Heart right ventricle (tissue), 16 donors: ENCODE measurements around the gene CKMT1B. TPM values are rescaled to one million over a fixed set of nuclear protein-coding genes. Genes with fewer than 3 reads are reported as not detected.
"Not testable (repeated sequence)": the region's sequence is repeated elsewhere in the genome, so short reads cannot be mapped to it uniquely, and the experiment has no call there.

Experiments
- ATAC-seq, 8 donors: fragments of 200-7000 bp; cut with Tn5 transposase; one replicate each; pipeline ENCODE4 v1.9.1; 2020; ENCODE audit warnings: mild to moderate bottlenecking in 8 of 8, moderate library complexity in 8 of 8, moderate number of reproducible peaks in 1 of 8
- DNase-seq, 2 donors: peaks; one replicate each; pipeline ENCODE4 v3.0.0-alpha.2; 2020
- H3K27ac ChIP-seq, 10 donors: fragments of 200-600 bp; sonication (generic) in 2 of 10; one replicate each; pipeline versions ENCODE4 v1.5.0 to v1.8.0; 2020 to 2022; ENCODE audit warnings: mild to moderate bottlenecking in 3 of 10
- H3K27me3 ChIP-seq, 7 donors: fragments of 200-600 bp; one replicate each; pipeline ENCODE4 v1.8.0; 2021 to 2022; ENCODE audit warnings: mild to moderate bottlenecking in 2 of 7
- H3K36me3 ChIP-seq, 9 donors: fragments of 200-600 bp; sonication (generic) in 1 of 9; one replicate each; pipeline versions ENCODE4 v1.5.0 to v1.8.0; 2020 to 2022; ENCODE audit warnings: mild to moderate bottlenecking in 2 of 9
- H3K4me1 ChIP-seq, 9 donors: fragments of 200-600 bp; sonication (generic) in 1 of 9; one replicate each; pipeline versions ENCODE4 v1.5.0 to v1.8.0; 2020 to 2022; ENCODE audit warnings: mild to moderate bottlenecking in 4 of 9
- H3K4me3 ChIP-seq, 10 donors: fragments of 200-600 bp; sonication (generic) in 2 of 10; one replicate each; pipeline versions ENCODE4 v1.5.0 to v1.8.0; 2020 to 2022; ENCODE audit warnings: mild to moderate bottlenecking in 7 of 10, moderate library complexity in 2 of 10
- H3K9me3 ChIP-seq, 11 donors: fragments of 200-600 bp in 10 of 11; sonication (generic) in 2 of 11; one replicate each; pipeline versions ENCODE4 v1.5.0 to v1.8.0; 2013 to 2022; ENCODE audit warnings: mild to moderate bottlenecking in 2 of 11, control low read depth in 1 of 11, moderate library complexity in 1 of 11
- CTCF ChIP-seq, 9 donors: fragments of 200-600 bp; sonication (generic) in 2 of 9; IDR thresholded peaks; one replicate each; pipeline versions ENCODE4 v1.5.0 to v1.8.0; 2021 to 2022; ENCODE audit warnings: antibody characterized with exemption in 9 of 9, mild to moderate bottlenecking in 5 of 9, moderate library complexity in 1 of 9
- WGBS, 2 donors: extraction: QIAGEN DNeasy Blood & Tissue Kit; methylation state at CpG; one replicate each; pipeline ENCODE4 v1.1.7; 2013; ENCODE audit warnings: inconsistent platforms in 1 of 2; 5-methylcytosine and 5-hydroxymethylcytosine counted together
- intact Hi-C, 10 donors: fragments of 100-400 bp; cut with DNase I; formaldehyde crosslinking; loops; one replicate each; pipeline versions ENCODE4 v1.11.1 to v1.14.2; 2022
- polyA plus RNA-seq, 2 donors: library from polyadenylated mRNA; stranded (reverse); fragments of 200-250 nt; gene quantifications; one replicate each; pipeline ENCODE4 v1.2.3, GENCODE V29; 2013
- total RNA-seq, 10 donors: library from RNA; stranded (reverse); fragmentation: NEBNext Ultra II Directional in 3 of 10; extraction: Animal tissue kit (Norgen Biotek cat#: 25700) in 3 of 10; gene quantifications; one replicate each; pipeline versions ENCODE4 v1.2.1 to v1.2.4, GENCODE V29; 2021 to 2023
- donor health status: Arrhythmogenic right ventricular cardiomyopathy.
- donor health status: ischemic (EF 13 %, LVEDD 7.1; RV severe dilation, severe dysfunction).
- donor health status: healthy with polysubstance abuse.
- donor health status: DM: no; HTN: yes; CAD: no.
- donor health status: DM: no; HTN: no; CAD: no.
- donor health status: ischemic (EF 25% LVEDD 6.9; RV normal size, moderate dysfunction).
- donor health status: ischemic (EF 25% LVEDD 5.7; RV mildly dilated, moderate dysfunction).
- donor health status: healthy.
- donor health status: DM: yes; HTN: yes; CAD: no.
- donor health status: Ischemic cardiomyopathy.
- donor health status: ischemic (EF 35%, LVEDD 5.7; RV mildly dilated, moderate dysfunction).
- donor health status: nonischemic (EF 11% LVEDD 7.7; RV severe dilation, severe dysfunction).
- donor health status: DM: yes; HTN: yes; CAD: no.
- donor health status: PGD.
- donor health status: ischemic (EF 29% LVEDD 5.4; RV normal size, mild dysfunction).
- donor health status: nonischemic (EF 23%, LVEDD 6.1; RV moderate dilation, normal function).

CKMT1B gene
- total and polyA plus RNA-seq, 12 donors: 0.26 to 1.6 (median 0.59) TPM; not detected in 5

- H3K9me3 ChIP-seq: peaks cover 0 to 9% (median 0%) of the 10 kb centered on the region in 11 donors
- TF ChIP-seq CTCF (IDR thresholded peaks at IDR 0.05): no peak
Measured at GRCh38 chr15:43550527-43551363, 43.1 kb upstream of the CKMT1B start.

GRCh38 chr15:43552256-43552655 lies 41.6 kb upstream of the CKMT1B start:
- 95% methylated on average over 4 of the region's 4 CpGs for WGBS, 2 donors
- peaks cover 0 to 55% (median 12%) of the 10 kb centered on the region in 9 donors for H3K36me3 ChIP-seq
- intact Hi-C loops: no loop called here

More at GRCh38 chr15:43550527-43551363, 43.1 kb upstream of the CKMT1B start:
- Histone ChIP-seq H3K4me3 (no peak overlapping the region), H3K27me3 (no peaks in the 10 kb centered on the region), H3K27ac (peak overlapping the region in 1 of 10 donors; percentile 41), H3K4me1 (peaks cover 0 to 5% (median 0%) of the 10 kb centered on the region in 9 donors), H3K36me3 (peaks cover 0 to 45% (median 3%) of the 10 kb centered on the region in 9 donors)
- intact Hi-C loops: no loop called here
- DNase-seq (no peak), ATAC-seq (peak in 3 of 8 donors; percentile 46 to 70 (median 65))
- WGBS, 2 donors: 64 to 70% methylated on average over 10 of the region's 10 CpGs

GRCh38 chr15:43552986-43553385 lies 40.8 kb upstream of the CKMT1B start:
- DNase-seq (no peak), ATAC-seq (no peak)
- H3K4me3 ChIP-seq: no peak overlapping the region
- 81% methylated on average over 2 of the region's 2 CpGs for WGBS, 2 donors
- no peak overlapping the region for H3K27ac ChIP-seq
- H3K27me3 ChIP-seq: no peaks in the 10 kb centered on the region
- peaks cover 0 to 1% (median 0%) of the 10 kb centered on the region in 11 donors for H3K9me3 ChIP-seq
- peaks cover 0 to 62% (median 9%) of the 10 kb centered on the region in 9 donors for H3K36me3 ChIP-seq
- intact Hi-C loops: no loop called here
- H3K4me1 ChIP-seq: peaks cover 0 to 5% (median 0%) of the 10 kb centered on the region in 9 donors
- TF ChIP-seq CTCF (IDR thresholded peaks at IDR 0.05): no peak

More at GRCh38 chr15:43552256-43552655, 41.6 kb upstream of the CKMT1B start:
- Histone ChIP-seq H3K27me3 (no peaks in the 10 kb centered on the region), H3K4me3 (no peak overlapping the region), H3K4me1 (peaks cover 0 to 5% (median 0%) of the 10 kb centered on the region in 9 donors), H3K9me3 (peaks cover 0 to 8% (median 0%) of the 10 kb centered on the region in 11 donors), H3K27ac (no peak overlapping the region)
- DNase-seq (no peak), ATAC-seq (no peak)
- TF ChIP-seq CTCF (IDR thresholded peaks at IDR 0.05): no peak

- H3K27ac ChIP-seq, intact Hi-C loops, H3K27me3 ChIP-seq, H3K9me3 ChIP-seq, ATAC-seq, H3K4me3 ChIP-seq, DNase-seq, H3K4me1 ChIP-seq: not testable (repeated sequence)
- WGBS, 2 donors: 92% methylated on average over 2 of the region's 3 CpGs; no CpG with 5 or more reads in 1 of the 2 donors
- H3K36me3 ChIP-seq: peaks cover 0 to 16% (median 0%) of the 10 kb centered on the region in 9 donors
Measured at GRCh38 chr15:43562753-43563152, 31.1 kb upstream of the CKMT1B start.

GRCh38 chr15:43563793-43564192 lies 30.0 kb upstream of the CKMT1B start:
- H3K27me3 ChIP-seq, H3K4me1 ChIP-seq, H3K9me3 ChIP-seq, H3K36me3 ChIP-seq, H3K4me3 ChIP-seq, DNase-seq, ATAC-seq, H3K27ac ChIP-seq, intact Hi-C loops: not testable (repeated sequence)
- WGBS, 2 donors: no CpG with 5 or more reads among the region's 8 CpGs

- intact Hi-C loops, H3K9me3 ChIP-seq, H3K27ac ChIP-seq, ATAC-seq, H3K36me3 ChIP-seq, H3K4me3 ChIP-seq, DNase-seq, H3K4me1 ChIP-seq, H3K27me3 ChIP-seq: not testable (repeated sequence)
- WGBS, 2 donors: no CpG with 5 or more reads among the region's 2 CpGs
Measured at GRCh38 chr15:43566615-43567014, 27.2 kb upstream of the CKMT1B start.

- H3K4me1 ChIP-seq, H3K36me3 ChIP-seq, intact Hi-C loops, H3K4me3 ChIP-seq, DNase-seq, ATAC-seq, H3K9me3 ChIP-seq, H3K27me3 ChIP-seq, H3K27ac ChIP-seq: not testable (repeated sequence)
- WGBS, 2 donors: no CpG with 5 or more reads among the region's 1 CpG
Measured at GRCh38 chr15:43574607-43575006, 19.2 kb upstream of the CKMT1B start.

GRCh38 chr15:43589778-43590466 lies 3.9 kb upstream of the CKMT1B start, which contains the start of gene PPIP5K1:
Gene PPIP5K1, minus strand, starts transcription at chr15:43590208. Its CDS starts 5,704 bp downstream, at chr15:43584504.
- intact Hi-C loops, H3K4me3 ChIP-seq, H3K27me3 ChIP-seq, H3K4me1 ChIP-seq, H3K9me3 ChIP-seq, H3K36me3 ChIP-seq, DNase-seq, H3K27ac ChIP-seq: not testable (repeated sequence)
- ATAC-seq: peak; percentile 98 to 100 (median 99)
- no CpG with 5 or more reads among the region's 54 CpGs for WGBS, 2 donors
